ENCODE measurements around the gene NIPAL3. TPM values are rescaled to one million over a fixed set of nuclear protein-coding genes. Genes with fewer than 3 reads are reported as not detected.

Gene NIPAL3
- total RNA-seq, 1 experiment from 2014 or later = 16.6 TPM

DNA sequence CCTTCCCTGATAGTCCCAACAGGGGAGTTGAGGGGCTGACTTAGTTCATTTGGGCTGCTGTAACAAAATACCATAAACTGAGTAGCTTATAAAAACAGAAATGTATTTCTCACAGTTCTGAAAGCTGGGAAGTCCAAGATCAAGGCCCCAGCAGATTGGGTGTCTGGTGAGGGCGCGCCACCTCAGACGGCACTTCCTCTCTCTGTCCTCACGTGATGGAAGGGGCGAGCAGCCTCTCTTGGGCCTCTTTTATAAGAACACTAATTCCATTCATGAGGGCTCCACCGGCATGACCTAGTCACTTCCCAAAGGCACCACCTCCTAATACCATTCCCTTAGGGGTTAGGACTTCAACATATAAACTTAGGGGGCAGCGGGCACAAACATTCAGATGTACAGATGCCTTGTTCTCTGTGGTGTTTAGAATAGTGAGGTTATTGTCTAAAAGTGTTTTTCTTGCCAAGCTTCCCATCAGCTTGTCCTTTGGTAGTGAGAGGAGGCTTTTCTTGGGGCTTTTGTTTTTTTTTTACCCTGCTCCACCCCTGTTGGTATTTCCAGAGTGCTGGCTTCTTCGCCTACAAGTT lies 20.3 kb downstream of the NIPAL3 start:
- H3K9me3 ChIP-seq (ENCODE audit: control insufficient read depth in 1 of 2, insufficient read depth in 1 of 2, low read depth in 1 of 2, low read length in 2 of 2) = no peaks in the 10 kb centered on the region
- H2AFZ ChIP-seq (ENCODE audit: low read depth, low read length, poor library complexity, severe bottlenecking) = no peak overlapping the region
- BruUV-seq (replicated peaks) = no TSS peak
- H3K27ac ChIP-seq (ENCODE audit: low read depth, low read length) = no peak overlapping the region
- no peaks in the 10 kb centered on the region for H3K9me2 ChIP-seq (ENCODE audit: insufficient read depth)
- TF ChIP-seq, protein P1, sequence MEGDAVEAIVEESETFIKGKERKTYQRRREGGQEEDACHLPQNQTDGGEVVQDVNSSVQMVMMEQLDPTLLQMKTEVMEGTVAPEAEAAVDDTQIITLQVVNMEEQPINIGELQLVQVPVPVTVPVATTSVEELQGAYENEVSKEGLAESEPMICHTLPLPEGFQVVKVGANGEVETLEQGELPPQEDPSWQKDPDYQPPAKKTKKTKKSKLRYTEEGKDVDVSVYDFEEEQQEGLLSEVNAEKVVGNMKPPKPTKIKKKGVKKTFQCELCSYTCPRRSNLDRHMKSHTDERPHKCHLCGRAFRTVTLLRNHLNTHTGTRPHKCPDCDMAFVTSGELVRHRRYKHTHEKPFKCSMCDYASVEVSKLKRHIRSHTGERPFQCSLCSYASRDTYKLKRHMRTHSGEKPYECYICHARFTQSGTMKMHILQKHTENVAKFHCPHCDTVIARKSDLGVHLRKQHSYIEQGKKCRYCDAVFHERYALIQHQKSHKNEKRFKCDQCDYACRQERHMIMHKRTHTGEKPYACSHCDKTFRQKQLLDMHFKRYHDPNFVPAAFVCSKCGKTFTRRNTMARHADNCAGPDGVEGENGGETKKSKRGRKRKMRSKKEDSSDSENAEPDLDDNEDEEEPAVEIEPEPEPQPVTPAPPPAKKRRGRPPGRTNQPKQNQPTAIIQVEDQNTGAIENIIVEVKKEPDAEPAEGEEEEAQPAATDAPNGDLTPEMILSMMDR (IDR thresholded peaks at IDR 0.05 in 2 of 3, conservative IDR thresholded peaks at IDR 0.05 in 1 of 3; ENCODE audit: borderline replicate concordance in 1 of 3, insufficient read depth in 1 of 3, low read depth in 2 of 3, low read length in 2 of 3) = no peak
- TF ChIP-seq SP1 (IDR thresholded peaks at IDR 0.05; ENCODE audit: low read depth) (no peak), ELF1 (IDR thresholded peaks at IDR 0.05; ENCODE audit: borderline replicate concordance, low read depth) (no peak), POLR2AphosphoS5 (IDR thresholded peaks at IDR 0.05; ENCODE audit: low read depth, low read length) (no peak), REST (IDR thresholded peaks at IDR 0.05; ENCODE audit: low read depth) (no peak), JUND (IDR thresholded peaks at IDR 0.05) (no peak)
- H3K36me3 ChIP-seq (ENCODE audit: control insufficient read depth in 1 of 2, insufficient read depth in 2 of 2, low read length in 2 of 2) = no peaks in the 10 kb centered on the region
- DNase-seq (ENCODE audit: low read depth, low spot score) (no peak), ATAC-seq (no peak)
- H3K4me1 ChIP-seq (ENCODE audit: control insufficient read depth in 1 of 2, insufficient read depth in 2 of 2, low read length in 2 of 2) = peaks cover 0 to 25% of the 10 kb centered on the region in 2 experiments; a peak in 3 of 4 replicates
- POLR2A ChIA-PET = no interaction called here
- no peak overlapping the region; the same call in 1 of the 2 replicates for H3K4me2 ChIP-seq (ENCODE audit: low read length)
- RAD21 ChIA-PET (ENCODE audit: low non-redundant PET in 1 of 2, low total read pairs in 2 of 2, uncharacterized antibody in 2 of 2, unreplicated experiment in 2 of 2) = no interaction called here
- CTCF ChIA-PET = interaction anchor here (0.8 kb wide), 1 partner anchor 21 kb away, joined by 3 read pairs; the partner anchor contains the start of gene NIPAL3
- no peaks in the 10 kb centered on the region for H3K79me2 ChIP-seq (ENCODE audit: insufficient read depth, low read length)
- no peaks in the 10 kb centered on the region for H4K20me1 ChIP-seq (ENCODE audit: insufficient read depth)
- H3K9ac ChIP-seq (ENCODE audit: low read length) = no peak overlapping the region
- H3K27me3 ChIP-seq (ENCODE audit: insufficient read depth, low read length) = no peaks in the 10 kb centered on the region
- intact Hi-C loops (cut with micrococcal nuclease) = no loop called here
- H3K4me3 ChIP-seq (replicated peaks in 1 of 2; ENCODE audit: low read depth in 1 of 2, low read length in 2 of 2) = no peak overlapping the region

All from HCT116 (cell line).